DND-41 (cell line): ENCODE data around the gene NEDD4L.

Source experiments
- CTCF ChIP-seq: IDR thresholded peaks from 2 replicates; pipeline ENCODE4 v1.5.1; 2012; ENCODE audit warnings: borderline replicate concordance, low read length, moderate library complexity, mild to moderate bottlenecking; ENCODE audit not compliant: poor library complexity, severe bottlenecking; ENCODE audit errors: extremely low read depth
- EZH2 ChIP-seq: IDR thresholded peaks from 3 replicates; pipeline ENCODE4 v1.6.1; 2012; ENCODE audit warnings: borderline replicate concordance, low read depth, mild to moderate bottlenecking, moderate library complexity, low read length, inconsistent platforms; ENCODE audit not compliant: severe bottlenecking

DNA sequence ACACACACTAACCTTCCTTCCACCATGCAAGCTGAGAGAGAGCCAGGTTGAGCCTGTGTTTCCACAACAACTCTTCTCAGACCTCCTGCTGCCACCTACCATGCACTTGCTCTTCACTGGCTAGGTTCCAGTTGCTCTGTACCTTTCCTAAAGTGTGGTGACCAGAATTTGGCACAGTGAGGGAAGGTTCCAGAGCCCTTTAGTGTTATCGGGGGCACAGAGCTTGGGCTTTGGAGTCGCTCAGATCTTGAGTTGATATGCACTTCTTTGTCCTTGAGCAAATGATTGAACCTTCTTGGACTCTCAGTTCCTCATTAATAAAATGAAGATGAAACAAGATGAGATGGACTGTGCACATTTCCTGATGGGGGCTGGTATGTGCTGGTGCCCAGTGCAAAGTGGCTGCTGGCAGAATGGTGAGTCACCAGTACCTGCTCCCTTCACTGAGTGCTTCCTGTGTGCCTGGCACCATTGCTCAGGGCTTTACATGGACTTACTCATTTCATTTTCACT lies 47.1 kb downstream of the NEDD4L start:
- no peak for TF ChIP-seq EZH2
- no peak for TF ChIP-seq CTCF
